Thoracic aorta (tissue), 2 donors: Measurements from ENCODE around the gene SPATC1L. TPM values are rescaled to one million over a fixed set of nuclear protein-coding genes. Genes with fewer than 3 reads are reported as not detected.
A peak's percentile ranks its signal among the peaks of the same experiment; 100 is the strongest.

Experiments used
- ATAC-seq: fragments of 150-250 bp; one replicate; pipeline ENCODE4 v1.8.0; 2017; ENCODE audit warnings: low read depth; ENCODE audit not compliant: insufficient number of reproducible peaks, low FRiP score
- DNase-seq: peaks from one replicate; pipeline ENCODE4 v3.0.0-alpha.2; 2020; ENCODE audit warnings: low spot score
- H3K27ac ChIP-seq, 2 donors: fragments of 200-600 bp; sonication (generic); 1 replicate in 1 of 2; 2 replicates in 1 of 2; pipeline ENCODE4 v1.5.1; 2016; ENCODE audit warnings: mild to moderate bottlenecking in 2 of 2, moderate library complexity in 2 of 2
- H3K27me3 ChIP-seq: fragments of 200-600 bp; sonication (generic); replicated peaks from 2 replicates; pipeline ENCODE4 v1.6.0; 2016; ENCODE audit warnings: mild to moderate bottlenecking; ENCODE audit not compliant: insufficient read depth
- H3K36me3 ChIP-seq: fragments of 200-600 bp; sonication (generic); one replicate; pipeline ENCODE4 v1.5.1; 2016
- H3K4me1 ChIP-seq, 2 donors: fragments of 200-600 bp; sonication (generic); 1 replicate in 1 of 2; 2 replicates in 1 of 2; pipeline versions ENCODE4 v1.5.1 to v1.6.0; 2016; ENCODE audit warnings: low read depth in 2 of 2, mild to moderate bottlenecking in 1 of 2; ENCODE audit not compliant: control insufficient read depth in 1 of 2
- H3K4me3 ChIP-seq: fragments of 200-600 bp; sonication (generic); 2 replicates; pipeline ENCODE4 v1.5.1; 2016; ENCODE audit warnings: mild to moderate bottlenecking
- H3K9me3 ChIP-seq: fragments of 200-600 bp; sonication (generic); 2 replicates; pipeline ENCODE4 v1.5.1; 2016
- CTCF ChIP-seq: fragments of 200-600 bp; sonication (generic); IDR thresholded peaks from one replicate; pipeline ENCODE4 v1.5.1; 2019; ENCODE audit warnings: antibody characterized with exemption
- total RNA-seq, 2 donors: library from RNA; depleted of rRNA; stranded (reverse); fragments of >200 nt; gene quantifications; one replicate each; pipeline versions ENCODE4 v1.1.0 to v1.2.3, GENCODE V29; 2016

SPATC1L gene
- total RNA-seq, 2 donors from 2014 or later, result 3.2 to 7.9 TPM

- no peaks in the 10 kb centered on the region for H3K27me3 ChIP-seq
- H3K27ac ChIP-seq, result no peak overlapping the region
- no peaks in the 10 kb centered on the region for H3K9me3 ChIP-seq
- peaks cover 35% of the 10 kb centered on the region for H3K36me3 ChIP-seq
- H3K4me1 ChIP-seq, result no peaks in the 10 kb centered on the region
- ATAC-seq (no peak), DNase-seq (no peak)
- no peak overlapping the region for H3K4me3 ChIP-seq
- TF ChIP-seq CTCF, result no peak
Observed at GRCh38 chr21:46130831-46131587, 53.2 kb downstream of the SPATC1L start.

GRCh38 chr21:46129846-46130651, 54.2 kb downstream of the SPATC1L start:
- H3K4me1 ChIP-seq, result no peaks in the 10 kb centered on the region
- H3K9me3 ChIP-seq, result no peaks in the 10 kb centered on the region
- no peaks in the 10 kb centered on the region for H3K27me3 ChIP-seq
- H3K27ac ChIP-seq, result peak overlapping the region in 1 of 2 donors; percentile 40
- no peak overlapping the region for H3K4me3 ChIP-seq
- no peak for DNase-seq
- H3K36me3 ChIP-seq, result peaks cover 45% of the 10 kb centered on the region
- TF ChIP-seq CTCF, result no peak
- ATAC-seq, result no peak

GRCh38 chr21:46128933-46129571, 55.2 kb downstream of the SPATC1L start:
- no peak for ATAC-seq
- no peak for DNase-seq

GRCh38 chr21:46128106-46128932, 55.9 kb downstream of the SPATC1L start:
- no peak for TF ChIP-seq CTCF
- Histone ChIP-seq H3K9me3 (no peaks in the 10 kb centered on the region), H3K4me3 (no peak overlapping the region), H3K27me3 (no peaks in the 10 kb centered on the region), H3K4me1 (no peaks in the 10 kb centered on the region), H3K27ac (no peak overlapping the region), H3K36me3 (peaks cover 55% of the 10 kb centered on the region)
- ATAC-seq (no peak), DNase-seq (no peak)

More at GRCh38 chr21:46128933-46129571, 55.2 kb downstream of the SPATC1L start:
- no peak overlapping the region for H3K27ac ChIP-seq
- no peak for TF ChIP-seq CTCF
- peaks cover 54% of the 10 kb centered on the region for H3K36me3 ChIP-seq
- no peaks in the 10 kb centered on the region for H3K27me3 ChIP-seq
- H3K4me3 ChIP-seq, result no peak overlapping the region
- H3K4me1 ChIP-seq, result no peaks in the 10 kb centered on the region
- no peaks in the 10 kb centered on the region for H3K9me3 ChIP-seq
